GM12801 (cell line): ENCODE results near the gene ZNF488.

Experiments
- CTCF ChIP-seq: IDR thresholded peaks from one replicate; pipeline ENCODE4 v1.5.1; 2011; ENCODE audit warnings: control low read depth; ENCODE audit not compliant: insufficient read length; ENCODE audit errors: extremely low read depth

The ZNF488 gene

GRCh38 chr10:47402641-47403301, 18.7 kb upstream of the ZNF488 start:
- TF ChIP-seq CTCF, result no peak

DNA sequence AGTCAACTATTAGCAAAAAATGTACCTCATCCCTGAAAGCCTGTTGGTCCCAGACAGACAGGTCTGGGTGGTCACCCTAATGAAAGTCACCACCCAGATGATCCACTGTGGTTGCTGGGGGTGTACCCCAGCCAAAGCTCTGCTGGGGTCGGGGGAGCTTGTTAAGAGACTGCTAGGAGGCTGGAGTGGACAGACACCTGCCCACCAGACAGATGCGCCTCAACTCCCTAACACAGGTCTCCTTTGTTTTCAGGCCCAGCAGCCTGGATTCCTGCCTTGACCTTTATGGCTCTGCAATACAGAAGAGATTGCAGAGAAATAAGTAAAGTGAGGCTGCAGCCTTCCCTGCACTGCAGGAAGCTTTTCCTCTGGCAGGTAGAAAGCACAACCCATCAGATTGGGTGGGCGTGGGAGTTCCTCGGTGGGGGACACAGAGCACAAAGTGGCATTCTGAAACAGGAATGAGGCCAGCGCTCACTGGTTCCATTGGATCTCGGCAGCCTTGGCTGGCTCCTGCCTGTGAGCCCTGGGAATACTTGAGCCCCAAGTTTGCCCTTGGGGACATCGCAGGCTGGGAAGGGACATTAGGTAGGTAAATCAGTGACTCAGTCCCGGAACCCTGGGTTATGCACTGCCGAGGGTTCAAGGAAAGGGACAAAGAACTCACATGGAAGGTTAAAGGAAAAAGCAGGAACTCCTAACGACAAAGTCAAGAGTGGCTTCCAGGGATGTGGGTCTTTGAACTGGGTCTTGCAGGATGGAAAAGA, 18.0 kb upstream of the ZNF488 start:
- no peak for TF ChIP-seq CTCF

DNA sequence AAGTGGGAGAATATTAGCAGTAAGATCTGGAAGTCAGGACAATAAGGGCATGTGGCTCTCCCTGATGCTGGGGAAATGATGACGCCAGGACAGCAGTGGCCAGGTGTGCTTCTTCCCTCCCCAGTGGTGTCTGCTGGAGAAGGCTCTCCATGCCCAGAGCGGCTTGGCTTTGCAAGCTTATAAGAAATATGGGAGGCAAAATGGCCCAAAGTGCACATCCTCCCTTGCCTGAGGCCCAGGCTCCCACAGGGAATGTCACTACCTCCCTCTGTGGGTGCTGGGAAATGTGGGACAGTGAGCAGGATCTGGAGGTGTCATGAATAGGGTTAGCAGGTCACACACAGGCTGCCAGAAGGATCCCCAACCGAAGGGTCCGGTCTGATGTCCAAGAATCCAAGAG, 17.1 kb upstream of the ZNF488 start:
- no peak for TF ChIP-seq CTCF

DNA sequence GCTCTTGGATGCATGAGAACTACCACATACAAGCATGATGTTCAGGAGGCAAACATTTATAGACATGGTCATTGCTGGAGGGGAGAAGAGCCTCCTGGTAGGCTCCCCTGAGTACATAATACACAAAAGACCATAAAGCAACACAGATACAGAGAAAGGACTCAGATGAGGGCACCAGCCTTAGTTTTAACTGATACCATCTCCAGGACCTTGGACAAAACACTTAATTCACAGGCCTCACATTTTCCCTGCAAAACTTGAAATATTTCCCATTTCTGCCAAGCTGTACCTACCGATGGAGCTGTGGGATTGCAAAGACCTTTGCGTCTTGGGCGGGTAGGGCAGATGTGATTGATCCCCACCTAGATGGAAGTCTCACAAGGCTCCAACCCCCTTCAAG, 16.7 kb upstream of the ZNF488 start:
- TF ChIP-seq CTCF, result no peak

DNA sequence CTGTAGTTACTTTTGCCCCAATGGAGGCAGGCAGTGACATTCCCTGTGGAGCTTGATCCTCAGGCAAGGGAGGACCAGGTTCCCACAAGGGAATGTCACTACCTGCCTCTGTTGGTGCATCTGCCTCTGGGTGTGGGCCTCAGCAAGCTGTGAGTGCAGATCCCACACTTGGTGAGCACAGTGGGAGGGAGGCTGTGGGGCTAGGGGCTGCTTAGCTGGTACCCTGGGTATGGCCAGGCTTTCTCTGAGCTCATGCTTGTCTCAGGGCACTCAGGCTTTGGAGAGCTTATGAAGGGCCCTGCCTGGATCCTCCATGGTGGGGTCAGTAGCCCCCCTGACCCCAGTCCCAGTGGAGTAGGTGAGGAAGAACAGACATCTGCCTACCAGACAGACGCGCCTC, 16.2 kb upstream of the ZNF488 start:
- TF ChIP-seq CTCF, result no peak

- no peak for TF ChIP-seq CTCF
Observed at GRCh38 chr10:47397256-47397655, 13.2 kb upstream of the ZNF488 start.

GRCh38 chr10:47396311-47396717, 12.2 kb upstream of the ZNF488 start:
- TF ChIP-seq CTCF, result no peak
